ENCODE results near the gene MRPL36.

DNA sequence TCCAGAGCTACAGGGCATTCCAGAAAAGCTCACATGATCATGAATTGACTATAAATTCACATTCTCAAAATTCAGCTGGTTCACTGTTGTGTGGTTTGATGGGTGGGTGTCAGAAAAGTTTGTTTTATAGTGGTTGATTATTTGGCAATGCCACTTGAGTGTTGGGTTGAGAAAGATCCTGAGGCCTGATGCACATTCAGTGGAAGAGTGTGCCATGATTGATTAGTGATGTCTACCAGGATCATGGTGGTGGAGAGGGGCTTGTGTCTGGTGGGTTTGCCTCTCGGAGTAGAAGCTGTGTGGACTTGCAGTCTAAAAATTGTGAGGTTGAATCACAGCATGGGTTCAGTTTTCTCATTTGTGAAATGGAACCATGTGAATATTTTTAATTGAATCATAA, 3.6 kb upstream of the MRPL36 start:
- TF ChIP-seq, protein P1, sequence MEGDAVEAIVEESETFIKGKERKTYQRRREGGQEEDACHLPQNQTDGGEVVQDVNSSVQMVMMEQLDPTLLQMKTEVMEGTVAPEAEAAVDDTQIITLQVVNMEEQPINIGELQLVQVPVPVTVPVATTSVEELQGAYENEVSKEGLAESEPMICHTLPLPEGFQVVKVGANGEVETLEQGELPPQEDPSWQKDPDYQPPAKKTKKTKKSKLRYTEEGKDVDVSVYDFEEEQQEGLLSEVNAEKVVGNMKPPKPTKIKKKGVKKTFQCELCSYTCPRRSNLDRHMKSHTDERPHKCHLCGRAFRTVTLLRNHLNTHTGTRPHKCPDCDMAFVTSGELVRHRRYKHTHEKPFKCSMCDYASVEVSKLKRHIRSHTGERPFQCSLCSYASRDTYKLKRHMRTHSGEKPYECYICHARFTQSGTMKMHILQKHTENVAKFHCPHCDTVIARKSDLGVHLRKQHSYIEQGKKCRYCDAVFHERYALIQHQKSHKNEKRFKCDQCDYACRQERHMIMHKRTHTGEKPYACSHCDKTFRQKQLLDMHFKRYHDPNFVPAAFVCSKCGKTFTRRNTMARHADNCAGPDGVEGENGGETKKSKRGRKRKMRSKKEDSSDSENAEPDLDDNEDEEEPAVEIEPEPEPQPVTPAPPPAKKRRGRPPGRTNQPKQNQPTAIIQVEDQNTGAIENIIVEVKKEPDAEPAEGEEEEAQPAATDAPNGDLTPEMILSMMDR (IDR thresholded peaks at IDR 0.05): no peak
- TF ChIP-seq POLR2A (IDR thresholded peaks at IDR 0.05): no peak
